ENCODE measurements around the gene EHD4. TPM values are rescaled to one million over a fixed set of nuclear protein-coding genes. Genes with fewer than 3 reads are reported as not detected.

The EHD4 gene
- polyA plus RNA-seq, 1 experiment, result 19.3 TPM

- H3K27me3 ChIP-seq (ENCODE audit: control insufficient read depth, insufficient read depth, low read length), result no peaks in the 10 kb centered on the region
- POLR2A ChIA-PET, result no interaction called here
- CTCF ChIA-PET, result interaction anchor here (1.8 kb wide), 1 partner anchor 32 kb away, joined by 5 read pairs; no protein-coding TSS in a partner anchor
- DNase-seq (ENCODE audit: low read depth, low spot score), result no peak
- H3K9me3 ChIP-seq (ENCODE audit: control insufficient read depth, insufficient read depth, low read length), result no peaks in the 10 kb centered on the region
- H3K4me3 ChIP-seq (ENCODE audit: low read depth, low read length), result no peak overlapping the region
- TF ChIP-seq CTCF (IDR thresholded peaks at IDR 0.05; ENCODE audit: low read depth, low read length), result no peak
- no peak overlapping the region for H3K27ac ChIP-seq (ENCODE audit: low read depth, low read length)
Observed at GRCh38 chr15:41936649-41937567, 35.4 kb downstream of the EHD4 start.

DNA sequence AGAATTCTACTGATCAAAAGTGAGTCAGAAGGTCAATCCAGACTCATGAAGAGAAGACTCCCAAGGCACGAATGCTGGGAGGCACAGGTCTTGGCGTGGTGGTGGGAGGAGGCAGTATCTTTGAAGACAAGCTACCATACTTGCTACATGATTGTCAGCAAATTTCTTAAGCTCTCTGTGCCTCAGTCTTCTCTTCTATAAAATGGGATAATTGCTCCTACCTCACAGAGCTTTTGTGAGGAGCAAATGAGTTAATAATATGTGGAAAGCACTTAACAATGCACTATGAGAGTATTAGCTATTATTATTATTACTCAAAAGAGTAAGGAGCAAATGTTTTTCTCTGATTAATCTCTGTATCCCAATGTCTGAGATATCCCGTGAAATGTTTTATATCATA lies 36.2 kb downstream of the EHD4 start:
- ChIA-PET CTCF (interaction anchor here (1.8 kb wide), 1 partner anchor 31 kb away, joined by 5 read pairs; no protein-coding TSS in a partner anchor), POLR2A (no interaction called here)
- no peak for DNase-seq (ENCODE audit: low read depth, low spot score)
- no peak for TF ChIP-seq CTCF (IDR thresholded peaks at IDR 0.05; ENCODE audit: low read depth, low read length)
- Histone ChIP-seq H3K9me3 (ENCODE audit: control insufficient read depth, insufficient read depth, low read length) (no peaks in the 10 kb centered on the region), H3K27ac (ENCODE audit: low read depth, low read length) (no peak overlapping the region), H3K4me3 (ENCODE audit: low read depth, low read length) (no peak overlapping the region), H3K27me3 (ENCODE audit: control insufficient read depth, insufficient read depth, low read length) (no peaks in the 10 kb centered on the region)

GRCh38 chr15:41935566-41936020 lies 36.8 kb downstream of the EHD4 start:
- DNase-seq (ENCODE audit: low read depth, low spot score), result no peak
- TF ChIP-seq CTCF (IDR thresholded peaks at IDR 0.05; ENCODE audit: low read depth, low read length), result no peak
- Histone ChIP-seq H3K9me3 (ENCODE audit: control insufficient read depth, insufficient read depth, low read length) (no peaks in the 10 kb centered on the region), H3K4me3 (ENCODE audit: low read depth, low read length) (no peak overlapping the region), H3K27ac (ENCODE audit: low read depth, low read length) (no peak overlapping the region), H3K27me3 (ENCODE audit: control insufficient read depth, insufficient read depth, low read length) (no peaks in the 10 kb centered on the region)
- ChIA-PET POLR2A (no interaction called here), CTCF (interaction anchor here (1.8 kb wide), 1 partner anchor 31 kb away, joined by 5 read pairs; no protein-coding TSS in a partner anchor)

DNA sequence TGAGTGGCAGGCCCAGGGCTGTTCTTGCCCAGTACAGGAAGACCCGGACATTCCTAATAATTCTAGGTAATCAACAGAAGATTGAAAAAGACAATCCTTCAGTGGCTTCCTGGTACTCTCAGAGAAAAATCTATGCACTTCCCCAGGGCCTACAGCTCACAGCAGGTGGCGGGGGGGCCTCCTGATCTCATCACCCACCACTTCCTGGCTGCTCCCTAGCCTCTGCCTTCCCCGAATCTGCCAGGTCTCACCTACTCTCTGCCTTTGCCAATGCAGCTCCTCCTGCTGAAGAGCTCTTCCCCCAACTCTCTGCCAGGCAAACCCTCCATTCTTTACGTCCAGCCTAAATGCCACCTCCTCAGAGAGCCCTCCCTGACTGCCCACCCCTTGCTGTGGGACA lies 37.5 kb downstream of the EHD4 start:
- Histone ChIP-seq H3K27ac (ENCODE audit: low read depth, low read length) (no peak overlapping the region), H3K27me3 (ENCODE audit: control insufficient read depth, insufficient read depth, low read length) (no peaks in the 10 kb centered on the region), H3K4me3 (ENCODE audit: low read depth, low read length) (no peak overlapping the region), H3K9me3 (ENCODE audit: control insufficient read depth, insufficient read depth, low read length) (no peaks in the 10 kb centered on the region)
- CTCF ChIA-PET, result no interaction called here
- POLR2A ChIA-PET, result no interaction called here
- no peak for DNase-seq (ENCODE audit: low read depth, low spot score)
- TF ChIP-seq CTCF (IDR thresholded peaks at IDR 0.05; ENCODE audit: low read depth, low read length), result no peak

GRCh38 chr15:41933771-41934170 lies 38.6 kb downstream of the EHD4 start:
- Histone ChIP-seq H3K27me3 (ENCODE audit: control insufficient read depth, insufficient read depth, low read length) (no peaks in the 10 kb centered on the region), H3K27ac (ENCODE audit: low read depth, low read length) (no peak overlapping the region), H3K4me3 (ENCODE audit: low read depth, low read length) (no peak overlapping the region), H3K9me3 (ENCODE audit: control insufficient read depth, insufficient read depth, low read length) (no peaks in the 10 kb centered on the region)
- no peak for DNase-seq (ENCODE audit: low read depth, low spot score)
- TF ChIP-seq CTCF (IDR thresholded peaks at IDR 0.05; ENCODE audit: low read depth, low read length), result no peak
- POLR2A ChIA-PET, result no interaction called here
- CTCF ChIA-PET, result no interaction called here
